CD4-positive, alpha-beta T cell treated with Interleukin-17A for 1 hour (primary cell): ENCODE measurements around the gene EIF4A2.

Experiments
- DNase-seq: peaks from one replicate; pipeline ENCODE4 v3.0.0-alpha.2; 2020

Gene EIF4A2

GRCh38 chr3:186783058-186783730 lies at the start of gene EIF4A2:
Gene EIF4A2, plus strand, starts transcription at chr3:186783577. Its CDS starts 34 bp downstream, at chr3:186783611.
- peak; percentile 93 for DNase-seq

DNA sequence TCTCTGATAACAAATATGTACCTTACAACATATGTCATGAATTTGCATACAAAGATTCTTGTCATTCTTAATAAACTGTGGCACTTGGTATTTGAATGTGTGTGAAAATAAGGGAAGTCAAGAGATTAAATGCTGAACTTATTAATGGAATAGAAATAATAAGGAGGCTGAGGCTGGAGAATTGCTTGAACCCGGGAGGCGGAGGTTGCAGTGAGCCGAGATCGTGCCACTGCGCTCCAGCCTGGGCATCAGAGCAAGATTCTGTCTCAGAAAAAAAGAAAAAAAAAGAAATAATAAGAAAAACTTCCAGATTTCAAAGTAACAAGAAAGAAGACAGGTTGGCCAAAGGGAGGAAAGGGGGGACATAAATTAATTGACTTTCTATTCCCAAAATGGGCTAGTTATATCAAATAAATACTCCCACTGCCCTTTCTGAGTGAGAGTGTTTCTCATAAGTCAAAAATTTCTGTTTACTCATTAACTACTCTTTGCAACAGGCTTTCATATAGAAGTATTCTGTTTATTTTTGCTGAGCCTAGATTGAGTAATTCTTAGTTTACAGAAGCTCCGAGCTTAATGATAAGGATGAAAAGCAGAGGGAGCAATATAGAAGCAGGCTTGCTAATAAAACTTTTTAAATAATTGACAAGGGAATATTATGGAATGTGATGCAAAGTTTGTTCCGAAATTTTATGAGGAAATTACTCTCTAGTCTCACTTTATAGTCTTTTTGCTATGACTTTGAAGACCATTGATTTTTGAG lies 40.6 kb upstream of the EIF4A2 start:
- no peak for DNase-seq

DNA sequence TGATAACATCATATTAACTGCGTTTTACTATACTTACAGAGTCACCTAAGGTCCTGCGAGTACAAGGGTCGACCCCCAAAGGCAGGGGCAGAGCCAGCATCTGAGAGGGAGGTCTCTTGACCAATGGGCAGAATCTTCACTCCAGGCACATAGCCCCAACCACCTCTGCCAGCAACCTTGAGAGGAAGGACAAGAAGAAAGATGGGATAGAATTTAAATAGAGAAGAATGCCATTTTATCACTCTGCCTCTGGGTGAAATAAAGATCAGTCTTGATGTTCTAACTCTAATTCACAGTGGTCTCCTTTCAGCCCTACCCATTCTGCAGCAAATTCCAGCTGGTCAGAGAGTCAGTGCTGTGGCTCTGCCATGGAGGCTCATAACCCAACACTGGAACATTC lies 39.7 kb upstream of the EIF4A2 start:
- no peak for DNase-seq

DNA sequence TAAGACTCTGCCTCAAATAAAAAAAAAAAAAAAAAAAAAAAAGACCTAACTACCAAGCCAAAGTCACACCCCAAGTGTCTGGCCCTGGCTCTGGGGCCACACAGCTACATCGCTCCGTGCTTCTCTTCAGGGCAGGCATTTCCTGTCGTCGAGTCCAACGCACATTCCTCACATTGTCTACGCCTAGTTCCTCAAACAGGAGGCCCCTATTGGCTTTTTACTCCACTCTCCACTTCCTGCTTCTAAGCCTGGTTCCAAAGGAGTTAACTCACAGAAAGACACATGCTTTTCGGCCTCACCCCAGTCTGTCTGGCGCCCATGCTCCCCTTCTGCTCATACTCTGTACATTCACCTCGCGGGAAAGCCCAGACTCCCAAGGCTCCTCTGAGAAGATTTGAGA lies 37.4 kb upstream of the EIF4A2 start:
- no peak for DNase-seq

GRCh38 chr3:186750316-186750715 lies 33.1 kb upstream of the EIF4A2 start:
- no peak for DNase-seq

GRCh38 chr3:186751480-186751879 lies 31.9 kb upstream of the EIF4A2 start:
- no peak for DNase-seq

GRCh38 chr3:186754006-186754405 lies 29.4 kb upstream of the EIF4A2 start:
- no peak for DNase-seq

- DNase-seq = no peak
These were observed 28.5 kb upstream of the EIF4A2 start for GRCh38 chr3:186754871-186755270.

DNA sequence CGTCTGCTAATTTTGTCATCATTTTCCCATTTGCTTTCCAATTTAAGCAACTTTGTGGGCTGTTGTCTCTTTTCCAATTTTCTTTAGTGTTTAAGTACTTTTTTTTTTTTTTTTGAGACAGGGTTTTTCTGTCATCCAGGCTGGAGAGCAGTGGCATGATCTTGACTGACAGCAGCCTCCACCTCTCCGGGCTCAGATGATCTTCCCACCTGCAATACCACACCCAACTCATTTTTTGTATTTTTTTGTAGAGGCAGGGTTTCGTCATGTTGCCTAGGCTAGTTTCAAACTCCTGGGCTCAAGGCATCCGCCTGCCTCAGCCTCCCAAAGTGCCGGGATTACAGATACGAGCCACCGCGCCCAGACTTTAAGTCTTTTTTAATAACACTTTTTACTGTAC lies 26.2 kb upstream of the EIF4A2 start:
- DNase-seq = no peak

DNA sequence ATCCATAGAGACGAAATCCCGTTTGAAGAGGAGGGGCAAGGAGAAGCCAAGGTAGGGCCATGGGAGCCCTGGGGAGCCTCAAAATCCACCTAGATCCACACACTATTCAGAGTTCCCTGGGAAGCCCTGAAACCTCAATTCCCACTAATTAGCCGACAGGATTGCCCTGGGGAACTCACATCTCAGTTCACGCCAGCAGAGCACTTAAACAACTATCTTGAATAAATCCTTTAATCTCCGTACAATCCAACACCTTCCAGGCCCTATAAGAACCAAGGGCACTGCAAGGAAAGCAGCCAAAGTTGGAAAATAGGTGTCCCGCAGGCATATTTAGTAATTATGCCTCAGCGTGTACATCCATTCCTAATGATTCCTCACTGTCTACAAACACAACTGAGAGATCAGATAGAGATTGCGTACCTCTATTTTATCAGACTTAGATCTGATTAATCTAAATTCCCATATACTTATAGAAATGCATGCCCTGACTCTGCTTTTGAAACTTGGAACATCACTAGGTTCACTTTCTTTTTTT lies 25.6 kb upstream of the EIF4A2 start:
- no peak for DNase-seq

GRCh38 chr3:186759231-186759930 lies 24.0 kb upstream of the EIF4A2 start:
- DNase-seq = no peak

DNA sequence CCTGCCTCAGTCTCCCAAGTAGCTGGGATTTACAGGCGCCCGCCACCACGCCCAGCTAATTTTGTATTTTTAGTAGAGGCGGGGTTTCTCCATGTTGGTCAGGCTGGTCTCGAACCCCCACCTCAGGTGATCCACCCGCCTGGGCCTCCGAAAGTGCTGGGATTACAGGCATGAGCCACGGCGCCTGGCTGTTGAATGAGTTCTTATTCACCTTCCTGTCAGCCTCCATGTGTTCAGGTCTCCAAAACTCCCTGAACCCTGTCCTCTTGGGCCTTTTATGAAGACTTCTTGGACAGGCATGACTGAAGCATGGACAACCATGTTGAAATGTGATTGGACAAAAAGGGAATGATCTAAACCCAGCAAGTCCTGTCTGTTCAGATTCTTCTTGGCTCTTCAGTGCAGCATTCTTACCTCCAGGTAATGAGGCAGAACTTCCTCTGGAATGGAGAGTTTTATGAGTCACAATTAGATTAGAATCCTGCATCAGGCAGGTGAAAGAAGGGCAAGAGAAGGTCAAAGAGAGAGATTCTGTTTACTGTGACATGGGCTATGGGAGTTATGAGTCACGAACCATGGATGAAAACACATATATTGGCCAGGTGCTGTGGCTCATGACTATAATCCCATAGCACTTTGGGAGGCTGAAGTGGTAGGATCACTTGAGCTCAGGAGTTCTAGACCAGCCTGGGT lies 23.1 kb upstream of the EIF4A2 start:
- DNase-seq = no peak

DNA sequence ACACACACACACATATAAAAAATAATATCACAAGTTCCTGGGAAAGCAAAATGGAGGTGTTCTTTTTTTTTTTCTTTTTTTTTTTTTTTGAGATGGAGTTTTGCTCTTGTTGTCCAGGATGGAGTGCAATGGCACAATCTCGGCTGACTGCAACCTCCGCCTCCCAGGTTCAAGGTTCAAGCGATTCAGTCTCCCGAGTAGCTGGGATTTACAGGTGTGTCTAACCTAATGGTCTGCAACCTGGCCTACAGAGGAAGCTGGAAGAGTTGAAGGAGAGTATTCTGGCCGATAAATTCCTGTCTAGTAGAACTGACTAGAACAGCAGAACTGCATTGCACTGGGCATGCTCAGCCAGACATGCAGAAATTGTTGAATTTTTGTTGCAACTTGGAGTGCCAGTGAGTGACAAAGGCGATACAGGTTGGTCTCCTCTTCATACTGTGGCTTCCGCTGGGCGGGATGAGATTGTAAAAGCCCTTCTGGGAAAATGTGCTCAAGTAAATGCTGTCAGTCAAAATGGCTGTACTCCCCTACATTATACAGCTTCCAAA lies 22.4 kb upstream of the EIF4A2 start:
- no peak for DNase-seq

DNA sequence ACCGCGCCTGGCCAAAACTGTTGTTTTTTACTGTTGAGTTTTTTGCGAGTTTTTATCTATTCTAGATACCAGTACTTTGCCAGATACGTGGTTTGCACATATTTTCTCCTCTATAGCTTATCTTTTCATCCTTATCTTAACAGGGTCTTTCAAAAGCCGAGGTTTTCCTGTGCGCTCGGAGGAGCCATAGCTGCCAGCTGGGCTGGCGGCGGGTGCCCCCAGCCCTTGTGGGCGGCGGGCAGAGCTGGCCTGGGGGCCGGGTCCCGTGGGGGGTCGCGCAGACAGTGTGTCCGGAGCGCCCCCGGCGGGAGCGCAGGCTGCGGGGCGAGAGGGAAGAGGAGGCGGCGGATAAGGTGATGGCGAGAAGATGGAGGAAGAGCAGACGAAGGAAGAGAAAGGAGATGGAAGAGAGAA lies 11.1 kb upstream of the EIF4A2 start:
- no peak for DNase-seq

GRCh38 chr3:186772701-186773417 lies 10.5 kb upstream of the EIF4A2 start:
- DNase-seq = peak; percentile 65

DNA sequence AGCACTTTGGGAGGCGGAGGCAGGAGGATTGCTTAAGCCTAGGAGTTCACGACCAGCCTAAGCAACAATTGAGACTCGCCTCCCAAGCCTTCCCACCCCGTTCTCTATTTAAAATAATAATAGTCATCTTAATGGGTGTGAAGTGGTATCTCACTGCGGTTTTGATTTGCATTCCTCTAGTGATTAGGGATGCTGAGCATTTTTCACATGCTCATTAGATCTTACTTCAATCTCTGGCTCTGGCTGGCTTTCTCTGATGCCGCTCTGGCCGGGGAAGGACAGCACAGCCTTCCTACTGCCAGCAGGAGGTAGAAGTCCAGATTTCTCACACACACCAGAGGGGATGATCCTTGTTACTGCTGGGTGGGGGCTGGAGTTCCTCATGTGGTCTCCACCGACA lies 7.4 kb upstream of the EIF4A2 start:
- DNase-seq = no peak

GRCh38 chr3:186779204-186779603 lies 4.2 kb upstream of the EIF4A2 start:
- no peak for DNase-seq

DNA sequence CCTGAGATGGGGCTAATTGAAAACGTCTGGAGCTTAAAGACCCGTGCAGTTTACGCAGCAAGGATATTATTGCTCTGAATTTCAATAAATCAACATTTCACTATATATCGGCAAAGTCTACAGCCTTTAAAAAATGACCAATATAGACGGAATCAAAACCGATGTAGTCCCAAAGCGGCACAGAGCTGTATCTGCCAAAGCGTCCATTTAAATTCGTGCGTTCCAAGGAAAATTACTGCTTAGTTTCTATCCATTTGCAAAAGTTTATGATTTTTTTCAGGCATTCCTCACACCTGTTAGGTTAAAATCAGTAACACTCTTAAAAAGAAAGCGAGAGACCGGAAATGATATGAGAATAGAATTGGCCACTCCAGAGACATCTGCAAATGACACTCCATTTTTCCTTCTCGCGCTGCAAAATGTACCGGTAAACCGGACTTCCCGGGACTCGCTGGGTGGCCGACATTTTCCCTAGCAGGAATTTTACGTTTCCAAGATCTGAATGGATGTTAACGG lies 777 bp upstream of the EIF4A2 start:
- DNase-seq = no peak

- DNase-seq = peak; percentile 84
These were observed 546 bp downstream of the EIF4A2 start for GRCh38 chr3:186783731-186784515.

DNA sequence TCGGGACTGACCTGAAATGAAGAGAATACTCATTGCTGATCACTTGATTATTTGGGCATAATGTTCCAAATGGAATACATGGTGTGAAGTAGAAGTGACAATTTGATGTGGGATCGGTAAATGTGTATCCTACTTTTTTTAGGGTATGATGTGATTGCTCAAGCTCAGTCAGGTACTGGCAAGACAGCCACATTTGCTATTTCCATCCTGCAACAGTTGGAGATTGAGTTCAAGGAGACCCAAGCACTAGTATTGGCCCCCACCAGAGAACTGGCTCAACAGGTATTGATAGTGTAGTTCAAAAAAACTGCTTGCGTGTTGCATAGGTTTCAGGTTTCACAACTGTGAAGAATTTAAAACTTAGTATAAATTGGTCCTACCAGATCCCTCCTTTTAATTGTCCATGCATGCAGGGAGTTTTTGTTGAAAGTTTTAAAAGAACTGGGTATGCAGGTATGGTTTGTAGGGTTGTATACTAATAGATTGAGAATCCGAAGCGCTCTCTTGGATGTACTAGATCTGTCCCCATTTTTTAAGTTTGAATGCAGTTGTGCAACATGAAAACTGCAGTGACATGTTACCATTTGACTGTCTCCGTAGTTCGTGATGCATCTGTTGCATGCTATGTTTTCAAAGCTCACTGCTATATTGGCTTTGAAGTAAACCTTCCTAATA lies 1.6 kb downstream of the EIF4A2 start:
- DNase-seq = peak; percentile 18
